Progenitor cell of endocrine pancreas (in vitro differentiated cells): ENCODE results near the gene PSMB5. TPM values are rescaled to one million over a fixed set of nuclear protein-coding genes. Genes with fewer than 3 reads are reported as not detected.

ENCODE experiments used
- DNase-seq: peaks from one replicate; pipeline ENCODE4 v3.0.0; 2021; ENCODE audit warnings: low spot score; ENCODE audit not compliant: unreplicated experiment
- H3K27ac Mint-ChIP-seq: 2 replicates; pipeline ENCODE4 v1.8.0; 2021; ENCODE audit warnings: mild to moderate bottlenecking, moderate library complexity, mixed read lengths
- H3K27me3 Mint-ChIP-seq: 2 replicates; pipeline ENCODE4 v1.8.0; 2021; ENCODE audit warnings: mixed read lengths
- H3K36me3 Mint-ChIP-seq: 2 replicates; pipeline ENCODE4 v1.8.0; 2022; ENCODE audit warnings: mixed read lengths; ENCODE audit not compliant: insufficient read depth
- H3K4me1 Mint-ChIP-seq: 2 replicates; pipeline ENCODE4 v1.8.0; 2021; ENCODE audit warnings: low read depth, mixed read lengths
- H3K4me3 Mint-ChIP-seq: 2 replicates; pipeline ENCODE4 v1.8.0; 2021; ENCODE audit warnings: low read depth, mild to moderate bottlenecking, moderate library complexity, mixed read lengths
- H3K9me3 Mint-ChIP-seq: 2 replicates; pipeline ENCODE4 v1.8.0; 2021; ENCODE audit warnings: low read depth, mixed read lengths
- CTCF ChIP-seq: fragments of 200-600 bp; sonication (generic); IDR thresholded peaks from one replicate; pipeline ENCODE4 v1.5.0; 2021; ENCODE audit warnings: antibody characterized with exemption, mild to moderate bottlenecking; ENCODE audit not compliant: unreplicated experiment
- total RNA-seq: library from RNA; stranded (reverse); gene quantifications from 2 replicates; pipeline ENCODE4 v1.2.1, GENCODE V29; 2021

The PSMB5 gene
- total RNA-seq, 1 donor from 2014 or later = 156 TPM

GRCh38 chr14:22986508-22987054, 48.1 kb downstream of the PSMB5 start:
- H3K9me3 Mint-ChIP-seq = no peaks in the 10 kb centered on the region
- no peaks in the 10 kb centered on the region for H3K27me3 Mint-ChIP-seq
- TF ChIP-seq CTCF = peak; percentile 85
- H3K27ac Mint-ChIP-seq = no peak overlapping the region
- DNase-seq = peak; percentile 83
- no peak overlapping the region for H3K4me3 Mint-ChIP-seq
- peaks cover 1% of the 10 kb centered on the region for H3K36me3 Mint-ChIP-seq
- peaks cover 7% of the 10 kb centered on the region for H3K4me1 Mint-ChIP-seq

GRCh38 chr14:22985894-22986507, 48.7 kb downstream of the PSMB5 start:
- no peaks in the 10 kb centered on the region for H3K27me3 Mint-ChIP-seq
- H3K36me3 Mint-ChIP-seq = peaks cover 1% of the 10 kb centered on the region
- no peak overlapping the region for H3K4me3 Mint-ChIP-seq
- H3K4me1 Mint-ChIP-seq = peaks cover 7% of the 10 kb centered on the region
- H3K27ac Mint-ChIP-seq = no peak overlapping the region
- TF ChIP-seq CTCF = no peak
- no peak for DNase-seq
- no peaks in the 10 kb centered on the region for H3K9me3 Mint-ChIP-seq

GRCh38 chr14:22984959-22985658, 49.6 kb downstream of the PSMB5 start:
- no peak for TF ChIP-seq CTCF
- no peaks in the 10 kb centered on the region for H3K9me3 Mint-ChIP-seq
- H3K27ac Mint-ChIP-seq = no peak overlapping the region
- H3K4me1 Mint-ChIP-seq = peaks cover 9% of the 10 kb centered on the region
- H3K4me3 Mint-ChIP-seq = no peak overlapping the region
- DNase-seq = no peak
- no peaks in the 10 kb centered on the region for H3K27me3 Mint-ChIP-seq
- H3K36me3 Mint-ChIP-seq = peaks cover 1% of the 10 kb centered on the region

GRCh38 chr14:22982477-22983245, 52.0 kb downstream of the PSMB5 start, which contains the start of gene AJUBA:
TSS of gene AJUBA (minus strand) at chr14:22982551. CDS start at chr14:22982266, 285 bp downstream.
- DNase-seq = peak; percentile 84
- H3K4me1 Mint-ChIP-seq = peaks cover 32% of the 10 kb centered on the region
- H3K4me3 Mint-ChIP-seq = no peak within 1 kb of the TSS
- H3K36me3 Mint-ChIP-seq = peaks cover 12% of the 10 kb centered on the region
- H3K27me3 Mint-ChIP-seq = no peaks in the 10 kb centered on the region
- no peak for TF ChIP-seq CTCF
- H3K9me3 Mint-ChIP-seq = no peaks in the 10 kb centered on the region
- peak within 1 kb of the TSS; percentile 62 for H3K27ac Mint-ChIP-seq

GRCh38 chr14:22981876-22982476, 52.7 kb downstream of the PSMB5 start:
- H3K36me3 Mint-ChIP-seq = peaks cover 12% of the 10 kb centered on the region
- DNase-seq = no peak
- no peak overlapping the region for H3K4me3 Mint-ChIP-seq
- H3K27ac Mint-ChIP-seq = peak overlapping the region; percentile 62
- H3K27me3 Mint-ChIP-seq = no peaks in the 10 kb centered on the region
- H3K9me3 Mint-ChIP-seq = no peaks in the 10 kb centered on the region
- no peak for TF ChIP-seq CTCF
- peaks cover 39% of the 10 kb centered on the region for H3K4me1 Mint-ChIP-seq
